K562 (cell line): Measurements from ENCODE around the gene EHBP1. TPM values are rescaled to one million over a fixed set of nuclear protein-coding genes. Genes with fewer than 3 reads are reported as not detected.

Experiments used
- ATAC-seq: fragments of 200-7000 bp; cut with Tn5 transposase; 3 replicates; pipeline ENCODE4 v1.9.1; 2020; ENCODE audit warnings: moderate library complexity
- BruUV-seq: library from RNA; stranded (reverse); fragments of 400-500 nt; replicated peaks from 2 replicates; lab custom pipeline; 2021; lab: Mats Ljungman, UMichigan
- CTCF ChIA-PET: fragments of 300-600 bp; formaldehyde crosslinking; extraction: SDS; loops from one replicate; lab custom pipeline; 2021; ENCODE audit warnings: low intra/inter-chr PET ratio; lab: Yijun Ruan, JAX
- POLR2A ChIA-PET: fragments of 300-600, 350-650 bp; sonication (Branson Sonifier 250); formaldehyde crosslinking; extraction: SDS; loops from one replicate; lab custom pipeline; 2021; ENCODE audit warnings: antibody characterized with exemption, inconsistent platforms; lab: Yijun Ruan, JAX
- DNase-seq, 4 experiments: peaks; one replicate each; pipeline versions ENCODE4 v3.0.0 to v3.0.0-alpha.2; 2011 to 2018; ENCODE audit warnings: low spot score in 3 of 4, mixed read lengths in 3 of 4; ENCODE audit errors: extremely low read depth in 1 of 4
- FAIRE-seq: peaks from 2 replicates; lab custom pipeline; 2011; peaks lifted over from hg19 to GRCh38; lab: Jason Lieb, UNC
- H2AFZ ChIP-seq: 2 replicates; pipeline ENCODE4 v1.6.0; 2011; ENCODE audit warnings: low read depth, low read length, control low read depth, inconsistent platforms
- H3K27ac ChIP-seq: fragments of 200-600 bp; 3 replicates; pipeline ENCODE4 v1.8.0; 2011; ENCODE audit warnings: low read depth, mild to moderate bottlenecking, control low read depth, inconsistent platforms, low read length, moderate library complexity, mixed read lengths; ENCODE audit errors: extremely low read depth
- H3K27me3 ChIP-seq, 2 experiments: fragments of 300-600 bp in 1 of 2; 2 replicates in 1 of 2; 3 replicates in 1 of 2; pipeline versions ENCODE4 v1.6.0 to v1.8.0; 2011; ENCODE audit warnings: inconsistent platforms in 2 of 2, low read length in 2 of 2, mild to moderate bottlenecking in 1 of 2, mixed read lengths in 1 of 2, moderate library complexity in 1 of 2; ENCODE audit not compliant: control insufficient read depth in 2 of 2, insufficient read depth in 2 of 2
- H3K36me3 ChIP-seq: fragments of 300-600 bp; 3 replicates; pipeline ENCODE4 v1.8.0; 2011; ENCODE audit warnings: mild to moderate bottlenecking, low read length, inconsistent platforms; ENCODE audit not compliant: control insufficient read depth, insufficient read depth
- H3K4me1 ChIP-seq, 2 experiments: fragments of 200-600 bp in 1 of 2; replicated peaks in 1 of 2; 2 replicates in 1 of 2; 3 replicates in 1 of 2; pipeline versions ENCODE4 v1.5.1 to v1.8.0; 2011; ENCODE audit warnings: inconsistent platforms in 2 of 2, low read length in 2 of 2, mild to moderate bottlenecking in 1 of 2, mixed read lengths in 1 of 2, moderate library complexity in 1 of 2; ENCODE audit not compliant: control insufficient read depth in 2 of 2, insufficient read depth in 2 of 2
- H3K4me2 ChIP-seq: 2 replicates; pipeline ENCODE4 v1.6.1; 2011; ENCODE audit warnings: low read length, control low read depth, inconsistent platforms, mixed read lengths; ENCODE audit not compliant: insufficient read depth
- H3K4me3 ChIP-seq: fragments of 200-600 bp; sonication (generic), shearing (Covaris generic); 2 replicates; pipeline ENCODE4 v1.5.1; 2016; ENCODE audit warnings: control low read depth, inconsistent platforms
- H3K79me2 ChIP-seq: fragments of 200-600 bp; 3 replicates; pipeline ENCODE4 v1.8.0; 2011; ENCODE audit warnings: low read length, inconsistent platforms; ENCODE audit not compliant: control insufficient read depth, insufficient read depth
- H3K9ac ChIP-seq, 2 experiments: 2 replicates each; pipeline versions ENCODE4 v1.6.0 to v1.6.1; 2011; ENCODE audit warnings: low read depth in 2 of 2, low read length in 2 of 2, control low read depth in 1 of 2, inconsistent platforms in 1 of 2, mild to moderate bottlenecking in 1 of 2, mixed read lengths in 1 of 2; ENCODE audit not compliant: insufficient read depth in 1 of 2
- H3K9me1 ChIP-seq: one replicate; pipeline ENCODE4 v1.6.0; 2011; ENCODE audit warnings: inconsistent platforms, mild to moderate bottlenecking, low read length, moderate library complexity; ENCODE audit not compliant: control insufficient read depth, insufficient read depth
- H3K9me3 ChIP-seq: replicated peaks from 2 replicates; pipeline ENCODE4 v1.5.1; 2011; ENCODE audit warnings: low read depth, low read length, inconsistent platforms; ENCODE audit not compliant: control insufficient read depth, insufficient read depth
- H4K20me1 ChIP-seq: replicated peaks from 2 replicates; pipeline ENCODE4 v1.6.1; 2011; ENCODE audit warnings: low read length, inconsistent platforms, mixed read lengths; ENCODE audit not compliant: control insufficient read depth, insufficient read depth
- AFF4 ChIP-seq: sonication (generic); formaldehyde crosslinking; IDR thresholded peaks from 2 replicates; pipeline ENCODE4 v1.8.0; 2023; ENCODE audit warnings: mild to moderate bottlenecking, missing genetic modification reagents
- DIDO1 ChIP-seq: fragments of 450-650 bp; IDR thresholded peaks from 2 replicates; pipeline ENCODE4 v1.6.1; 2016; ENCODE audit warnings: low read depth, missing biosample characterization, missing genetic modification characterization
- KDM2B ChIP-seq: fragments of 250-450 bp; sonication (Bioruptor Pico); IDR thresholded peaks from 2 replicates; pipeline ENCODE4 v1.8.0; 2021; ENCODE audit warnings: mild to moderate bottlenecking, moderate library complexity
- PKNOX1 ChIP-seq: fragments of 450-650 bp; IDR thresholded peaks from 2 replicates; pipeline ENCODE4 v1.6.1; 2016
- POLR2H ChIP-seq: IDR thresholded peaks from 2 replicates; pipeline ENCODE4 v1.6.1; 2016; ENCODE audit warnings: missing genetic modification characterization, low read depth, mild to moderate bottlenecking, control low read depth, missing compliant biosample characterization, moderate library complexity
- RREB1 ChIP-seq: fragments of 250-450 bp; sonication (Bioruptor Pico); IDR thresholded peaks from 2 replicates; pipeline ENCODE4 v1.4.0; 2020
- USF2 ChIP-seq: sonication (generic); formaldehyde crosslinking; IDR thresholded peaks from 2 replicates; pipeline ENCODE4 v1.5.0; 2020; ENCODE audit warnings: missing genetic modification reagents
- ZNF780A ChIP-seq: fragments of 250-450 bp; sonication (Bioruptor Pico); IDR thresholded peaks from 2 replicates; pipeline ENCODE4 v1.5.0; 2021; ENCODE audit warnings: mild to moderate bottlenecking
- WGBS: fragments of 100-300 bp; shearing (Covaris generic); methylation state at CpG from one replicate; pipeline ENCODE4 v1.1.6; 2016; ENCODE audit warnings: low coverage, mixed read lengths; ENCODE audit not compliant: insufficient coverage; ENCODE audit errors: missing lambda C conversion rate; 5-methylcytosine and 5-hydroxymethylcytosine counted together
- in situ Hi-C: fragments of 300-500 bp; cut with MboI; formaldehyde crosslinking; loops from 4 replicates; pipeline ENCODE4 v1.15.0; 2018; ENCODE audit warnings: inconsistent platforms, mixed read lengths
- intact Hi-C: fragments of 100-400 bp; cut with micrococcal nuclease; formaldehyde crosslinking; loops from 2 replicates; pipeline ENCODE4 v1.14.2; 2022
- polyA plus RNA-seq, 8 experiments: library from polyadenylated mRNA; depleted of rRNA in 4 of 8; stranded (reverse) in 5 of 8; unstranded in 3 of 8; fragments of >200 nt; fragmentation: Nextera tagmentation in 2 of 8; fragmentation: Illumina TruSeq in 1 of 8; extraction: Ambion mirVana in 2 of 8; extraction: Trizol in 1 of 8; gene quantifications; 2 replicates each; pipeline versions ENCODE4 v1.2.1 to v1.2.3, GENCODE V29; 2011 to 2014; ENCODE audit warnings: inconsistent platforms in 1 of 8, missing spikeins in 1 of 8
- total RNA-seq, 7 experiments: library from RNA; depleted of rRNA in 6 of 7; stranded (reverse); fragments of >200 nt in 6 of 7; fragmentation: Illumina TruSeq in 2 of 7; extraction: Trizol in 2 of 7; gene quantifications; 2 replicates each; pipeline versions ENCODE4 v1.2.1 to v1.2.3, GENCODE V29; 2011 to 2021; ENCODE audit warnings: low replicate concordance in 1 of 7

Gene EHBP1
- total and polyA plus RNA-seq, 9 of the 15 experiments (the other 6 are each of a cell fraction or from before 2014, with no cell fraction given): 8.9 to 26.6 (median 19.3) TPM

- Histone ChIP-seq H3K27me3 (no peaks in the 10 kb centered on the region), H3K79me2 (no peaks in the 10 kb centered on the region), H4K20me1 (no peaks in the 10 kb centered on the region), H3K4me3 (no peak overlapping the region), H3K9ac (no peak overlapping the region), H3K4me1 (no peaks in the 10 kb centered on the region), H3K4me2 (no peak overlapping the region), H3K9me3 (no peaks in the 10 kb centered on the region), H3K27ac (no peak overlapping the region), H3K36me3 (no peaks in the 10 kb centered on the region), H2AFZ (no peak overlapping the region), H3K9me1 (no peaks in the 10 kb centered on the region)
- 88% methylated on average over 2 of the region's 2 CpGs for WGBS
- ATAC-seq (no peak), FAIRE-seq (no peak), DNase-seq (no peak)
- in situ Hi-C loops: loop anchor here (25.0 kb wide), 1 partner anchor 253 kb away; no protein-coding TSS in a partner anchor
- no TSS peak for BruUV-seq
- intact Hi-C loops: loop anchor here (10.0 kb wide), 1 partner anchor 150 kb away; no protein-coding TSS in a partner anchor
- ChIA-PET CTCF (no interaction called here), POLR2A (no interaction called here)
- TF ChIP-seq USF2 (CRISPR knock-in tag) (no peak), POLR2H (tag) (no peak), KDM2B (CRISPR knock-in tag) (no peak), PKNOX1 (no peak), DIDO1 (tag) (no peak), RREB1 (CRISPR knock-in tag) (no peak), AFF4 (CRISPR knock-in tag) (no peak), ZNF780A (CRISPR knock-in tag) (no peak)
Measured at GRCh38 chr2:62934517-62934916, 229.0 kb downstream of the EHBP1 start.
